HepG2 (cell line): ENCODE results near the gene KRTAP5-10. TPM values are rescaled to one million over a fixed set of nuclear protein-coding genes. Genes with fewer than 3 reads are reported as not detected.

ENCODE experiments used
- AGO1 ChIP-seq: fragments of 200-400 bp; formaldehyde crosslinking; IDR thresholded peaks from 2 replicates; pipeline ENCODE4 v1.6.1; 2017; ENCODE audit warnings: mild to moderate bottlenecking, low read depth, low read length, moderate library complexity; ENCODE audit not compliant: poor library complexity, severe bottlenecking
- CREB1 ChIP-seq, 2 experiments: fragments of 450-650 bp in 1 of 2; IDR thresholded peaks; 2 replicates each; pipeline ENCODE4 v1.6.1; 2016 to 2017; ENCODE audit warnings: control low read depth in 1 of 2, mild to moderate bottlenecking in 1 of 2, missing compliant biosample characterization in 1 of 2, missing genetic modification characterization in 1 of 2
- CREBL2 ChIP-seq: sonication (generic); formaldehyde crosslinking; IDR thresholded peaks from 2 replicates; pipeline ENCODE4 v1.8.1; 2023; ENCODE audit warnings: missing genetic modification reagents, mild to moderate bottlenecking, borderline replicate concordance
- GTF3A ChIP-seq: sonication (generic); formaldehyde crosslinking; conservative IDR thresholded peaks from 2 replicates; pipeline ENCODE4 v1.4.0; 2020; ENCODE audit warnings: mild to moderate bottlenecking, missing genetic modification reagents
- IRX3 ChIP-seq: sonication (generic); formaldehyde crosslinking; IDR thresholded peaks from 2 replicates; pipeline ENCODE4 v1.8.1; 2023; ENCODE audit warnings: mild to moderate bottlenecking, low read depth, missing genetic modification reagents, borderline replicate concordance
- MNT ChIP-seq: fragments of 450-650 bp; IDR thresholded peaks from 2 replicates; pipeline ENCODE4 v1.6.1; 2016
- POGZ ChIP-seq: sonication (generic); formaldehyde crosslinking; IDR thresholded peaks from 2 replicates; pipeline ENCODE4 v1.4.0; 2020; ENCODE audit warnings: mild to moderate bottlenecking, missing genetic modification reagents
- POLR2AphosphoS2 ChIP-seq: IDR thresholded peaks from 2 replicates; pipeline ENCODE4 v1.6.1; 2011; ENCODE audit warnings: low read depth, low read length, improper control_type of control experiment
- REL ChIP-seq: sonication (generic); formaldehyde crosslinking; conservative IDR thresholded peaks from 2 replicates; pipeline ENCODE4 v1.8.0; 2022; ENCODE audit warnings: mild to moderate bottlenecking, missing genetic modification reagents, moderate library complexity
- TBX2 ChIP-seq: sonication (generic); formaldehyde crosslinking; IDR thresholded peaks from 2 replicates; pipeline ENCODE4 v1.5.0; 2020; ENCODE audit warnings: missing genetic modification reagents, mild to moderate bottlenecking, borderline replicate concordance
- ZFP36L1 ChIP-seq: sonication (generic); formaldehyde crosslinking; IDR thresholded peaks from 2 replicates; pipeline ENCODE4 v1.8.0; 2022; ENCODE audit warnings: mild to moderate bottlenecking, missing genetic modification reagents, moderate library complexity
- ZNF407 ChIP-seq: sonication (generic); formaldehyde crosslinking; IDR thresholded peaks from one replicate; pipeline ENCODE4 v1.5.1; 2020; ENCODE audit warnings: mild to moderate bottlenecking, missing genetic modification reagents; ENCODE audit errors: not compliant biosample characterization
- ZNF430 ChIP-seq: sonication (generic); formaldehyde crosslinking; IDR thresholded peaks from 2 replicates; pipeline ENCODE4 v1.9.0; 2021; ENCODE audit warnings: mild to moderate bottlenecking, missing genetic modification reagents
- ZNF7 ChIP-seq: IDR thresholded peaks from 2 replicates; pipeline ENCODE4 v1.6.1; 2016; ENCODE audit warnings: missing biosample characterization, missing genetic modification reagents
- polyA plus RNA-seq, 8 experiments: library from polyadenylated mRNA; depleted of rRNA in 3 of 8; stranded (reverse) in 7 of 8; unstranded in 1 of 8; fragments of >200 nt; fragmentation: Illumina TruSeq in 4 of 8; extraction: Trizol in 4 of 8; gene quantifications; 2 replicates each; pipeline versions ENCODE4 v1.2.1 to v1.2.3, GENCODE V29; 2011 to 2016; ENCODE audit warnings: low read depth in 4 of 8, missing spikeins in 1 of 8, mixed read lengths in 1 of 8; ENCODE audit not compliant: insufficient read depth in 1 of 8
- total RNA-seq, 5 experiments: library from RNA; depleted of rRNA; stranded (reverse); fragments of >200 nt; fragmentation: Illumina TruSeq; extraction: Trizol; gene quantifications; 2 replicates each; pipeline ENCODE4 v1.2.3, GENCODE V29; 2016; ENCODE audit warnings: low read depth in 1 of 5
- TF ChIP-seq, protein P1 (sequence below): IDR thresholded peaks from 2 replicates; pipeline ENCODE4 v1.6.1; 2012; ENCODE audit warnings: inconsistent platforms
- TF ChIP-seq, protein P2 (sequence below): sonication (generic); formaldehyde crosslinking; IDR thresholded peaks from 2 replicates; pipeline ENCODE4 v1.5.0; 2020; ENCODE audit warnings: missing genetic modification reagents, mild to moderate bottlenecking, borderline replicate concordance

KRTAP5-10 gene
- total and polyA plus RNA-seq, 2 of the 13 experiments (the other 11 are each of a cell fraction or from before 2014, with no cell fraction given): not detected

GRCh38 chr11:71580057-71581003 is 15.0 kb downstream of the KRTAP5-10 start (continued):
- no peak for TF ChIP-seq GTF3A (CRISPR knock-in tag)
- no peak for TF ChIP-seq IRX3 (CRISPR knock-in tag)
- no peak for TF ChIP-seq ZNF407 (CRISPR knock-in tag)
- no peak for TF ChIP-seq CREBL2 (CRISPR knock-in tag)
- TF ChIP-seq, protein P1, sequence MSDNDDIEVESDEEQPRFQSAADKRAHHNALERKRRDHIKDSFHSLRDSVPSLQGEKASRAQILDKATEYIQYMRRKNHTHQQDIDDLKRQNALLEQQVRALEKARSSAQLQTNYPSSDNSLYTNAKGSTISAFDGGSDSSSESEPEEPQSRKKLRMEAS: peak; percentile 78
- no peak for TF ChIP-seq MNT
- no peak for TF ChIP-seq ZNF7
- TF ChIP-seq TBX2: no peak
- no peak for TF ChIP-seq ZNF430
- TF ChIP-seq AGO1: no peak
- TF ChIP-seq CREB1 (IDR thresholded peaks at IDR 0.05): no peak
- TF ChIP-seq CREB1 (CRISPR knock-in tag; IDR thresholded peaks at IDR 0.05): no peak
- TF ChIP-seq POLR2AphosphoS2: no peak
- TF ChIP-seq, protein P2, sequence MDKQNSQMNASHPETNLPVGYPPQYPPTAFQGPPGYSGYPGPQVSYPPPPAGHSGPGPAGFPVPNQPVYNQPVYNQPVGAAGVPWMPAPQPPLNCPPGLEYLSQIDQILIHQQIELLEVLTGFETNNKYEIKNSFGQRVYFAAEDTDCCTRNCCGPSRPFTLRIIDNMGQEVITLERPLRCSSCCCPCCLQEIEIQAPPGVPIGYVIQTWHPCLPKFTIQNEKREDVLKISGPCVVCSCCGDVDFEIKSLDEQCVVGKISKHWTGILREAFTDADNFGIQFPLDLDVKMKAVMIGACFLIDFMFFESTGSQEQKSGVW (CRISPR knock-in tag): no peak
- TF ChIP-seq REL: no peak
- no peak for TF ChIP-seq ZFP36L1 (CRISPR knock-in tag)
- TF ChIP-seq POGZ (CRISPR knock-in tag): no peak
